Psoas muscle (tissue), 8 donors: ENCODE results near the gene GNPDA2. TPM values are rescaled to one million over a fixed set of nuclear protein-coding genes. Genes with fewer than 3 reads are reported as not detected.

Source experiments
- ATAC-seq, 4 donors: fragments of 200-7000 bp; cut with Tn5 transposase; one replicate each; pipeline ENCODE4 v1.9.1; 2020; ENCODE audit warnings: moderate library complexity in 3 of 4, mild to moderate bottlenecking in 2 of 4
- DNase-seq, 2 donors: peaks; one replicate each; pipeline ENCODE4 v3.0.0-alpha.2; 2020
- H3K27ac ChIP-seq: fragments of 200-600 bp; one replicate; pipeline ENCODE4 v1.8.0; 2022
- H3K27me3 ChIP-seq, 3 donors: fragments of 200-600 bp in 1 of 3; one replicate each; pipeline versions ENCODE4 v1.6.1 to v1.8.0; 2013 to 2022; ENCODE audit warnings: low read length in 2 of 3, mild to moderate bottlenecking in 2 of 3, moderate library complexity in 1 of 3; ENCODE audit not compliant: insufficient read depth in 3 of 3
- H3K36me3 ChIP-seq, 2 donors: fragments of 200-600 bp in 1 of 2; one replicate each; pipeline versions ENCODE4 v1.6.1 to v1.8.0; 2013 to 2022; ENCODE audit warnings: low read depth in 1 of 2, mild to moderate bottlenecking in 1 of 2, moderate library complexity in 1 of 2; ENCODE audit not compliant: insufficient read depth in 1 of 2
- H3K4me1 ChIP-seq: fragments of 200-600 bp; one replicate; pipeline ENCODE4 v1.8.0; 2022
- H3K4me3 ChIP-seq: fragments of 200-600 bp; one replicate; pipeline ENCODE4 v1.8.0; 2022; ENCODE audit warnings: mild to moderate bottlenecking
- H3K9me3 ChIP-seq: fragments of 200-600 bp; one replicate; pipeline ENCODE4 v1.8.0; 2022
- WGBS, 3 donors: extraction: QIAGEN DNeasy Blood & Tissue Kit; methylation state at CpG; one replicate each; pipeline versions ENCODE4 v1.1.6 to v1.1.7; 2013; 5-methylcytosine and 5-hydroxymethylcytosine counted together
- intact Hi-C, 2 donors: fragments of 100-400 bp; cut with DNase I; formaldehyde crosslinking; loops; one replicate each; pipeline versions ENCODE4 v1.11.0 to v1.14.2; 2022
- long read RNA-seq, 2 donors: library from polyadenylated mRNA; unstranded; transcript quantifications; one replicate each; pipeline ENCODE4 v2.0.0, GENCODE V29; 2021
- polyA plus RNA-seq, 3 donors: library from polyadenylated mRNA; stranded (reverse); fragments of 200-250 nt; gene quantifications; one replicate each; pipeline ENCODE4 v1.2.3, GENCODE V29; 2013
- total RNA-seq, 4 donors: library from RNA; stranded (reverse); fragmentation: NEBNext Ultra II Directional in 2 of 4; extraction: Animal tissue kit (Norgen Biotek cat#: 25700) in 2 of 4; gene quantifications; one replicate each; pipeline versions ENCODE4 v1.2.1 to v1.2.4, GENCODE V29; 2021 to 2023
- TF ChIP-seq, protein P1 (sequence below): fragments of 200-600 bp; IDR thresholded peaks from one replicate; pipeline ENCODE4 v1.8.0; 2022; ENCODE audit warnings: antibody characterized with exemption
- donor health status: healthy with polysubstance abuse.
- donor health status: DM: no; HTN: no; CAD: no; lungs with moderate emphysema.
- donor health status: Bipolar disorder and iron deficiency.
- donor health status: healthy.
- donor health status: DM: yes; HTN: yes; CAD: no.
- donor health status: DM: no; HTN: no; CAD: no.
- donor health status: DM: no; HTN: no; CAD: no.
- donor health status: DM: yes; HTN: yes; CAD: no.

GNPDA2 gene
- total RNA-seq: 1 to 10 TPM; 6.1 to 8.6 (median 6.8) TPM
- polyA plus RNA-seq: 10 to 100 TPM in 1 of 3 donors, 1 to 10 TPM in 2; 4.6 to 18.9 (median 8.5) TPM
- long read RNA-seq, donor 1, partial matches to known transcripts: 0 of 3 reads
- long read RNA-seq, donor 1, other reads (novel, unspliced or antisense): 2 of 3 reads
- long read RNA-seq, donor 2, transcript GNPDA2-202 (6 exons, 1,050 nt): major isoform, 6 of 16 reads
- long read RNA-seq, donor 2, partial matches to known transcripts: 3 of 16 reads
- long read RNA-seq, donor 2, other reads (novel, unspliced or antisense): 4 of 16 reads

DNA sequence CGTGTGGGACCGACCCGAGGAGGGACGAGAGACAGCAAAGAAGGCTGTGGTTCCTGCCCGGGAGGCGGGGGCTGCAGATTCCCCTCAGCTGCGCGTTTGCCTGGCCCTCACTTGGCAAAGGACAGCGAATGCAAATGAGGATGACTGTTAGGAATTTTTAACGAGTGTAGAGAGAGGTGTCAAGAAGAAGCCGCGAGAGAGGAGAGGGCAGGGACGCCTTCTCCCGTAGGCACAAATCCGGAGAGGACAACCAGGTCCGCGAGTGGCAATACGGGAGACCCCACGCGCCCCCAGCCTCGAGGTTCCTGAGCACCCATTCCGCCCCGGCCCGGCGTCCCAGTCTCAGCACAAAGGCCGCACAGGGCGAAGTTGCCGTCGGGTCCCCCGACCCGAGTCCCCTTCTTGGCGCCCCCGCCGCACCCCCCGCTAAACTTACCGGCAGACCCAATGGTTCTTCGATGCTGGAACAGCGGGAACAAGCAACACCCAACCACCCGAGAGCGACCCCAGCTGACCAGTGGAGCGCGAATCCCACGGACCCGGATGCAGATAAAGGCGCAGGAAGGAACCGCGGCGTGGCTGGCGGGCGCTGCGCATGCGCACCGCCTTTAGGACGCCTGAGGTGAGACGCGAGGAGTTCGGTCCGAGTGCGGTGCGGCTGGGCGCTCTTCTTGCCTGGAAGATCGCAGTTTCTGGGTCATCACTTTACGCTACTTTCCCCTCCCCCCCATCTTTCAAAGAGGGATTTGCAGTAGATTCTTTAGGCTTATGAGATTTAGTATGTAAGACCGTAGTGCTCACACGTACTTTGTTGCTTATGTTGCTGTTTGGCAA, at the start of gene GNPDA2:
TSS of gene GNPDA2 (minus strand) at position 519 of the 834 bp plus-strand sequence. CDS start 4,349 bp downstream, outside the sequence.
- intact Hi-C loops: no loop called here
- Histone ChIP-seq H3K4me3 (peak within 1 kb of the TSS; percentile 78), H3K27ac (peak within 1 kb of the TSS; percentile 80), H3K4me1 (peaks cover 13% of the 10 kb centered on the region), H3K27me3 (no peaks in the 10 kb centered on the region), H3K9me3 (no peaks in the 10 kb centered on the region), H3K36me3 (no peaks in the 10 kb centered on the region)
- ATAC-seq (peak; percentile 95 to 99 (median 98)), DNase-seq (peak; percentile 91 to 95)
- WGBS, 3 donors: 0 to 1% (median 1%) methylated on average over 62 to 65 of the region's 65 CpGs
- TF ChIP-seq, protein P1, sequence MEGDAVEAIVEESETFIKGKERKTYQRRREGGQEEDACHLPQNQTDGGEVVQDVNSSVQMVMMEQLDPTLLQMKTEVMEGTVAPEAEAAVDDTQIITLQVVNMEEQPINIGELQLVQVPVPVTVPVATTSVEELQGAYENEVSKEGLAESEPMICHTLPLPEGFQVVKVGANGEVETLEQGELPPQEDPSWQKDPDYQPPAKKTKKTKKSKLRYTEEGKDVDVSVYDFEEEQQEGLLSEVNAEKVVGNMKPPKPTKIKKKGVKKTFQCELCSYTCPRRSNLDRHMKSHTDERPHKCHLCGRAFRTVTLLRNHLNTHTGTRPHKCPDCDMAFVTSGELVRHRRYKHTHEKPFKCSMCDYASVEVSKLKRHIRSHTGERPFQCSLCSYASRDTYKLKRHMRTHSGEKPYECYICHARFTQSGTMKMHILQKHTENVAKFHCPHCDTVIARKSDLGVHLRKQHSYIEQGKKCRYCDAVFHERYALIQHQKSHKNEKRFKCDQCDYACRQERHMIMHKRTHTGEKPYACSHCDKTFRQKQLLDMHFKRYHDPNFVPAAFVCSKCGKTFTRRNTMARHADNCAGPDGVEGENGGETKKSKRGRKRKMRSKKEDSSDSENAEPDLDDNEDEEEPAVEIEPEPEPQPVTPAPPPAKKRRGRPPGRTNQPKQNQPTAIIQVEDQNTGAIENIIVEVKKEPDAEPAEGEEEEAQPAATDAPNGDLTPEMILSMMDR: no peak

DNA sequence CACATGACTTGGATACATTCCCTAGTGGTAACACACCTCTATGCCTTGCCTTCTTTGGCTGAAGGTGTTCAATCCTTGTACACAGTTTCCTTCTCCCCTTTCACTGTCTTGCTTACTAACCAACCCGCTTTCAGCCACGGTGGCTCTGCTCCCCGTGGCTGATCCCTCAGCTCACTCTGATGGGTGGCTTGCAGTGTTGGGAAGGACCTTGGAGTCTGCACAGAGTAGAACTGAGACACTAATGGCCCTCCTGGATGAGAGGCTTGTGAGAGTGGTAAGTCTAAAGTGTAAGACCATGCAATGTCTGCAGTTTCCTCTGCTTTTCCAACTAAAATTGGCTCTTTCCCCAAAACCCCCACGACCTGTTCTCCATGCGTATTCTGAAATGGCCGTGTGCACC, 46.0 kb upstream of the GNPDA2 start:
- Histone ChIP-seq H3K4me3 (no peak overlapping the region), H3K36me3 (no peaks in the 10 kb centered on the region), H3K4me1 (no peaks in the 10 kb centered on the region), H3K9me3 (no peaks in the 10 kb centered on the region), H3K27ac (no peak overlapping the region), H3K27me3 (no peaks in the 10 kb centered on the region)
- intact Hi-C loops: no loop called here
- ATAC-seq: no peak
- 76 to 88% (median 85%) methylated on average over 6 of the region's 6 CpGs for WGBS, 3 donors
- TF ChIP-seq, protein P1: no peak
- DNase-seq: no peak

DNA sequence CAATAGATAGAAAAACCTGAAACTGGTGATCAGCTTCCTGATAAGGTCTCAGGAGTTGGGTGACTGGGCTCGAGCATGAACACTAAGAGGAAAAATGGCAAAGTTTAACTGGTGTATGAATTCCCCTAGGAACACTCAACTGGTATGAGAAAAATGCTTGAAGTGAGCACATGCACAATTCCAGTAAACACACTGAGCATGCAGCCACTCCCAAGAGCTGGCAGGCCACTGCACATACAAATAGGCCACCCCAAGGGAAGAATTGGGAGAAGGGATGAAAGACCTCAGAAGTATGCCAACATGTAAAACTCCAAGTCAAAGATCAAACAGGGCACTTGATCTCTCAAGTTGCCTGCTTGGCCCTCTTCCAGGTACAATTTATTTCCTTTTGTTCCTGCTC, 45.4 kb upstream of the GNPDA2 start:
- intact Hi-C loops: no loop called here
- H3K36me3 ChIP-seq: no peaks in the 10 kb centered on the region
- no peak overlapping the region for H3K4me3 ChIP-seq
- H3K27me3 ChIP-seq: no peaks in the 10 kb centered on the region
- H3K9me3 ChIP-seq: no peaks in the 10 kb centered on the region
- no peak for DNase-seq
- TF ChIP-seq, protein P1: no peak
- WGBS, 3 donors: 59 to 72% (median 70%) methylated on average over 1 of the region's 1 CpG
- no peak for ATAC-seq
- H3K27ac ChIP-seq: no peak overlapping the region
- no peaks in the 10 kb centered on the region for H3K4me1 ChIP-seq

DNA sequence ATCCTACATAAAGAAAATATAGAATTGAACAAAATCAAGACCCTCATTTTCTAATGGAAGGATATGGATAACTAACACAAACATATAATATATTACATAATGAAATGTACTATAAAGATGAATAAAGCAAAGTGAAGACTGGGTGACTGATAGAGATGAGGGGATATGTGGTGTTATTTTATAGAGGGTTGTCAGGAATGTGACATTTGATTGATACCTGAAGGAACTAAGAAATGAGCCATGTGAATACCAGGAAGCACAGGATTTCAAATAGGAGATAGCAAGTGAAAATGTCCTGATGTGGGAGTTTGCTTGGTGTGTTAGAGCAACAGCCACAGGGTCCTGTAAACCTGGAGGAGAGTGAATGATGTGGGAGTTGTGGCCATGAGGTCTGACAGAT, 40.1 kb upstream of the GNPDA2 start:
- intact Hi-C loops: no loop called here
- Histone ChIP-seq H3K4me1 (no peaks in the 10 kb centered on the region), H3K27ac (no peak overlapping the region), H3K4me3 (no peak overlapping the region), H3K27me3 (no peaks in the 10 kb centered on the region), H3K36me3 (no peaks in the 10 kb centered on the region), H3K9me3 (no peaks in the 10 kb centered on the region)
- ATAC-seq (no peak), DNase-seq (no peak)
- TF ChIP-seq, protein P1: no peak
